Measurements from ENCODE around the gene SNHG17. TPM values are rescaled to one million over a fixed set of nuclear protein-coding genes. Genes with fewer than 3 reads are reported as not detected.

SNHG17 gene
- total and polyA plus RNA-seq, 9 of the 15 experiments (the other 6 are each of a cell fraction or from before 2014, with no cell fraction given): 29.8 to 106 (median 57.7) TPM

GRCh38 chr20:38460040-38460623, 25.0 kb upstream of the SNHG17 start (continued):
- peak; percentile 46; the same call in 1 of the 2 replicates for TF ChIP-seq TEAD4 (IDR thresholded peaks at IDR 0.05; ENCODE audit: low read length)
- TF ChIP-seq TEAD4 (CRISPR knock-in tag; IDR thresholded peaks at IDR 0.05; ENCODE audit: borderline replicate concordance): no peak
- TF ChIP-seq RBM15 (IDR thresholded peaks at IDR 0.05; ENCODE audit: insufficient read depth, low read length): no peak
- no peak for TF ChIP-seq MGA (IDR thresholded peaks at IDR 0.05)
- peak; percentile 56 for TF ChIP-seq ARID1B (IDR thresholded peaks at IDR 0.05)
- no peak for TF ChIP-seq HMBOX1 (IDR thresholded peaks at IDR 0.05)
- no peak for TF ChIP-seq ARID3B (CRISPR knock-in tag; IDR thresholded peaks at IDR 0.05; ENCODE audit: borderline replicate concordance)
- no peak for TF ChIP-seq TCF3 (CRISPR knock-in tag; IDR thresholded peaks at IDR 0.05)
- TF ChIP-seq HMGN3 (IDR thresholded peaks at IDR 0.05; ENCODE audit: borderline replicate concordance, extremely low read depth, insufficient read length, low read depth, low read length): no peak
- no peak for TF ChIP-seq E2F8 (IDR thresholded peaks at IDR 0.05; ENCODE audit: low read depth, partially characterized antibody)

Measured in K562 (cell line).